Thyroid gland (tissue), 4 donors: ENCODE results near the gene ALCAM. TPM values are rescaled to one million over a fixed set of nuclear protein-coding genes. Genes with fewer than 3 reads are reported as not detected.
A peak's percentile ranks its signal among the peaks of the same experiment; 100 is the strongest.

Experiments
- DNase-seq, 2 donors: peaks; one replicate each; pipeline ENCODE4 v3.0.0-alpha.2; 2019
- H3K27ac ChIP-seq, 3 donors: fragments of 200-600 bp; sonication (generic); 1 replicate in 2 of 3; 2 replicates in 1 of 3; pipeline ENCODE4 v1.5.1; 2016 to 2019; ENCODE audit warnings: mild to moderate bottlenecking in 1 of 3, moderate library complexity in 1 of 3
- H3K27me3 ChIP-seq: fragments of 200-600 bp; sonication (generic); one replicate; pipeline ENCODE4 v1.5.1; 2019
- H3K36me3 ChIP-seq, 2 donors: fragments of 200-600 bp; sonication (generic); one replicate each; pipeline ENCODE4 v1.5.1; 2016 to 2019
- H3K4me1 ChIP-seq, 2 donors: fragments of 200-600 bp; sonication (generic); one replicate each; pipeline ENCODE4 v1.5.1; 2017 to 2019
- H3K4me3 ChIP-seq, 3 donors: fragments of 200-600 bp; sonication (generic); replicated peaks in 1 of 3; 1 replicate in 2 of 3; 2 replicates in 1 of 3; pipeline ENCODE4 v1.5.1; 2016; ENCODE audit warnings: mild to moderate bottlenecking in 1 of 3
- H3K9me3 ChIP-seq: fragments of 200-600 bp; sonication (generic); one replicate; pipeline ENCODE4 v1.5.1; 2017
- POLR2A ChIP-seq, 2 donors: fragments of 450-650 bp; IDR thresholded peaks; one replicate each; pipeline ENCODE4 v1.6.1; 2017; ENCODE audit warnings: antibody characterized with exemption in 2 of 2, mild to moderate bottlenecking in 2 of 2, moderate library complexity in 1 of 2
- WGBS, 2 donors: methylation state at CpG; one replicate each; pipeline ENCODE4 v1.1.5; 2017; 5-methylcytosine and 5-hydroxymethylcytosine counted together
- intact Hi-C: fragments of 100-400 bp; cut with DNase I; formaldehyde crosslinking; loops from one replicate; pipeline ENCODE4 v1.15.1; 2023
- total RNA-seq, 4 donors: library from RNA; depleted of rRNA; stranded (reverse); fragments of >200 nt; gene quantifications; one replicate each; pipeline ENCODE4 v1.2.3, GENCODE V29; 2016
- TF ChIP-seq, protein P1 (sequence below), 6 experiments: fragments of 200-600 bp in 3 of 6; fragments of 450-650 bp in 3 of 6; sonication (generic) in 3 of 6; IDR thresholded peaks; one replicate each; pipeline ENCODE4 v1.5.1; 2016 to 2019; ENCODE audit warnings: antibody characterized with exemption in 6 of 6, mild to moderate bottlenecking in 2 of 6, inconsistent platforms in 1 of 6, moderate library complexity in 1 of 6

The ALCAM gene
- total RNA-seq, 4 donors from 2014 or later = 86.5 to 129 (median 108) TPM

DNA sequence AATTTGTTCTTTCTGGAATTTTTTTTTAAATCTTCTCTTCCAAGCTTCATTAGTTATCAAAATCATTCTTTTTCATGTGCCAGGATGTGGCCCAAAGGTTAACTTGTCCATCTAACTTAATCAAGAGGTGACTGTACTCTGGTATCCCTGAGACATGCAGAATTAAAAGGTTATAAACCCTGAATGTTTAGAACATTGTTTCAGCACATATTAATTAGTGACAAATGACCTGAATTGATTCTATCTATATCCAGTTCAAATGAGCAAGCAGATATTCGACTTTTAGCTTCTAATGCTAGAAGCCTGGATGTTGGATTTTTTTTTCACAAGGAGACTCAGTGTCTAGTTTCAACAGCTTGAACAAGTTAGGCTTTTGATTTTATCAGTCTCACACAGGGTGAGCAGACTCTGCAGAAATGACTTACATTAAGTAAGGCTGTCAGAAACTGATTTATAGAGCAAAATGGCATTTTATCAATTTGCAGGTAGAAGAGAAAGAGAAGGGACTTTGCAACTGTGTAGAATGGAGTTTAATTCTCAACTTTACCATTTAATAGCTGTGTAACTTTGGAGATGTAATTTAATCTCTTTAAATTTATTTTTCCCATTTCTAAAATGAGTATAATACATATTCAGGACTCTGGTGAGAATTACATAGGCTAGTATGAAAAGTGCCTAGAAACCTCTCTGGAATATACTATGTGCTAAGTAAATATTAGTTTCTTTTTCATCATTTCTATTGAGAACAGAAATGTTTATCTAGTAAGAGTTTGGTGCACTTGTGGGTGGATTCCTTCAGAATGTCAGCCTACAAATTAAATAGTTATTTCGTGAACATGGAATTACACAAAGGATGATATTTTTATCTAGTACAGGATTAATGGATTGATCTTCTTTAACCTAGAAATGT is 100.0 kb downstream of the ALCAM start:
- no peak for DNase-seq
- no peak overlapping the region for H3K27ac ChIP-seq
- intact Hi-C loops = no loop called here
- H3K4me3 ChIP-seq = no peak overlapping the region
- H3K27me3 ChIP-seq = no peaks in the 10 kb centered on the region
- H3K4me1 ChIP-seq = peaks cover 7 to 11% of the 10 kb centered on the region in 2 donors
- H3K9me3 ChIP-seq = no peaks in the 10 kb centered on the region
- 43 to 47% methylated on average over 2 of the region's 2 CpGs for WGBS, 2 donors
- H3K36me3 ChIP-seq = no peaks in the 10 kb centered on the region
- TF ChIP-seq, protein P1, sequence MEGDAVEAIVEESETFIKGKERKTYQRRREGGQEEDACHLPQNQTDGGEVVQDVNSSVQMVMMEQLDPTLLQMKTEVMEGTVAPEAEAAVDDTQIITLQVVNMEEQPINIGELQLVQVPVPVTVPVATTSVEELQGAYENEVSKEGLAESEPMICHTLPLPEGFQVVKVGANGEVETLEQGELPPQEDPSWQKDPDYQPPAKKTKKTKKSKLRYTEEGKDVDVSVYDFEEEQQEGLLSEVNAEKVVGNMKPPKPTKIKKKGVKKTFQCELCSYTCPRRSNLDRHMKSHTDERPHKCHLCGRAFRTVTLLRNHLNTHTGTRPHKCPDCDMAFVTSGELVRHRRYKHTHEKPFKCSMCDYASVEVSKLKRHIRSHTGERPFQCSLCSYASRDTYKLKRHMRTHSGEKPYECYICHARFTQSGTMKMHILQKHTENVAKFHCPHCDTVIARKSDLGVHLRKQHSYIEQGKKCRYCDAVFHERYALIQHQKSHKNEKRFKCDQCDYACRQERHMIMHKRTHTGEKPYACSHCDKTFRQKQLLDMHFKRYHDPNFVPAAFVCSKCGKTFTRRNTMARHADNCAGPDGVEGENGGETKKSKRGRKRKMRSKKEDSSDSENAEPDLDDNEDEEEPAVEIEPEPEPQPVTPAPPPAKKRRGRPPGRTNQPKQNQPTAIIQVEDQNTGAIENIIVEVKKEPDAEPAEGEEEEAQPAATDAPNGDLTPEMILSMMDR (IDR thresholded peaks at IDR 0.05) = no peak
- TF ChIP-seq POLR2A (IDR thresholded peaks at IDR 0.05) = no peak

GRCh38 chr3:105470851-105471250 is 104.1 kb downstream of the ALCAM start:
- H3K9me3 ChIP-seq = no peaks in the 10 kb centered on the region
- DNase-seq = no peak
- no peaks in the 10 kb centered on the region for H3K27me3 ChIP-seq
- peaks cover 26 to 31% of the 10 kb centered on the region in 2 donors for H3K4me1 ChIP-seq
- no peak overlapping the region for H3K4me3 ChIP-seq
- TF ChIP-seq, protein P1 (IDR thresholded peaks at IDR 0.05) = no peak
- TF ChIP-seq POLR2A (IDR thresholded peaks at IDR 0.05) = no peak
- H3K27ac ChIP-seq = no peak overlapping the region
- no peaks in the 10 kb centered on the region for H3K36me3 ChIP-seq
- intact Hi-C loops = no loop called here
- WGBS, 2 donors = 80 to 91% methylated on average over 2 of the region's 2 CpGs

DNA sequence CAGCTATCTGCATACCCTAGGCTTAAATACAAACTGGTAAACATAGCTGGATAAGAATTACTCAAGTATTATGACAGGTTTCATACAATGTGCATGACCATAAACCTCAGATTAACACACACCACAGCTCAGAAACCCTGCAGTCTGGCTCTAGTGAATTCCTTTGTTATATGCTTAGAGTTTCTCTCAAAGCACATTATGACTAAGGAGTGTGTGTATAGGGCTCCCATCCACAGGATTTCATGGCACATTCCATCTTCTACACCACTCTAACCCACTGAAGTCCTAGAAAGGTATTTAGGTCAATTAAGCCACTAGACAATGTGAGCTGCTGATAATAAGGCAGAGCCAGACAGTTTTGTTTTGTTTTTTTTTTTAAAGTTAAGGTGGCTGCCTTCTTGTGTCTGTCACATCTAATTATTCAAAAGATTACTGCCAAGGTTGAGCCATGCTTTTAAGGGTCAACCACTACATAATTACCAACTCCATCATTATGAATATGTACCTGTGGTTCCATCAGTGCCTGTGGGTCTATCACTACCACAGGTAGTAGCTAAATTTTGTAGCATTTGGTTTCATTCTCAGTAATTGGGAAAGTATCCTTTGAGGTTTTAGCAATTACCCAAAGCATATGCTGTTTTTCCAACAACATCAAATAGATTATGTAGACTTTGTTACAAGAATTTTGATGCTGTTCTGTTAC is 107.0 kb downstream of the ALCAM start:
- Histone ChIP-seq H3K9me3 (no peaks in the 10 kb centered on the region), H3K27ac (peak overlapping the region in 1 of 3 donors; percentile 66), H3K4me3 (no peak overlapping the region), H3K27me3 (no peaks in the 10 kb centered on the region), H3K36me3 (no peaks in the 10 kb centered on the region), H3K4me1 (peaks cover 15 to 24% of the 10 kb centered on the region in 2 donors)
- TF ChIP-seq POLR2A (IDR thresholded peaks at IDR 0.05) = no peak
- TF ChIP-seq, protein P1 (IDR thresholded peaks at IDR 0.05) = no peak
- no peak for DNase-seq
- intact Hi-C loops = no loop called here

- WGBS, 2 donors = 70 to 76% methylated on average over 1 of the region's 1 CpG
- no peak for DNase-seq
- Histone ChIP-seq H3K4me1 (peaks cover 8 to 22% of the 10 kb centered on the region in 2 donors), H3K36me3 (no peaks in the 10 kb centered on the region), H3K27me3 (no peaks in the 10 kb centered on the region), H3K27ac (no peak overlapping the region), H3K4me3 (no peak overlapping the region), H3K9me3 (no peaks in the 10 kb centered on the region)
- intact Hi-C loops = no loop called here
- TF ChIP-seq, protein P1 (IDR thresholded peaks at IDR 0.05) = no peak
- TF ChIP-seq POLR2A (IDR thresholded peaks at IDR 0.05) = no peak
Observed at GRCh38 chr3:105480768-105481167, 114.1 kb downstream of the ALCAM start.

DNA sequence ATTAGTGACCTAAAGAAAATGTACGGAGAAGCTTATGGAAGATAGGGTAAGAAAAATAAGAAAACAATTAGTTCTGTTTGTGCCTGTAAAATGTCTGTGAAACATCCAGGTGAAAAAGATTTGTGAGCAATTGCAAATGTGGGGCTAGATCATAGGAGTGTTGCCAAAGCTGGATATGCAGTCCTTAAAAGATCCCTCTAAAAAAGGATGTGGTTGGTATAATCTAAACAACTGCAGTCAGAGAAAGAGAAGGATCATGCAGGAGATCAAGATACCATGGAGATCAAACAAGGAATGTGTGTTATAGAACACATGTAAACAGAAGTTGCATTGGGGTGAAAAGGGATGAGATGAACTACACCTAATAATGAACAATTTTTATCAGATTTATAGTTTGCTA is 116.8 kb downstream of the ALCAM start:
- Histone ChIP-seq H3K4me1 (peaks cover 8 to 29% of the 10 kb centered on the region in 2 donors), H3K27me3 (no peaks in the 10 kb centered on the region), H3K4me3 (no peak overlapping the region), H3K36me3 (no peaks in the 10 kb centered on the region), H3K9me3 (no peaks in the 10 kb centered on the region), H3K27ac (no peak overlapping the region)
- intact Hi-C loops = no loop called here
- TF ChIP-seq, protein P1 (IDR thresholded peaks at IDR 0.05) = no peak
- no peak for DNase-seq
- 94 to 98% methylated on average over 1 of the region's 1 CpG for WGBS, 2 donors
